Cardiac muscle cell (in vitro differentiated cells and primary cell): ENCODE results near the gene TP73. TPM values are rescaled to one million over a fixed set of nuclear protein-coding genes. Genes with fewer than 3 reads are reported as not detected.

Experiments
- DNase-seq, 2 donors: peaks; one replicate each; pipeline versions ENCODE4 v3.0.0 to v3.0.0-alpha.2; 2010 to 2017; ENCODE audit warnings: low read depth in 1 of 2, low spot score in 1 of 2
- H3K27ac ChIP-seq: fragments of 200-600 bp; sonication (generic); 2 replicates; pipeline ENCODE4 v1.5.1; 2016
- H3K27me3 ChIP-seq: fragments of 200-600 bp; sonication (generic); 2 replicates; pipeline ENCODE4 v1.6.0; 2016; ENCODE audit warnings: control low read depth
- H3K36me3 ChIP-seq: fragments of 200-600 bp; sonication (generic); 2 replicates; pipeline ENCODE4 v1.5.1; 2016; ENCODE audit warnings: control low read depth
- H3K4me1 ChIP-seq: fragments of 200-600 bp; sonication (generic); 2 replicates; pipeline ENCODE4 v1.8.1; 2017; ENCODE audit warnings: low read depth, mild to moderate bottlenecking, mixed run types
- H3K4me3 ChIP-seq: fragments of 200-600 bp; sonication (generic); 2 replicates; pipeline ENCODE4 v1.5.1; 2016; ENCODE audit warnings: mild to moderate bottlenecking
- H3K9me3 ChIP-seq: fragments of 200-600 bp; sonication (generic); 2 replicates; pipeline ENCODE4 v1.5.1; 2017; ENCODE audit warnings: low read depth, mild to moderate bottlenecking, control low read depth
- polyA plus RNA-seq: library from polyadenylated mRNA; unstranded; fragments of >200 nt; fragmentation: Nextera tagmentation; extraction: Ambion mirVana; gene quantifications from 2 replicates; pipeline ENCODE4 v1.2.1, GENCODE V29; 2016
- total RNA-seq: library from RNA; depleted of rRNA; stranded (reverse); fragments of >200 nt; gene quantifications from 2 replicates; pipeline ENCODE4 v1.2.3, GENCODE V29; 2016
- TF ChIP-seq, protein P1 (sequence below): IDR thresholded peaks from 2 replicates; pipeline ENCODE4 v1.5.1; 2012; ENCODE audit warnings: low read depth, mild to moderate bottlenecking, low read length

Gene TP73
- total and polyA plus RNA-seq, 2 experiments from 2014 or later, result 0.87 TPM; not detected in 1

- H3K4me3 ChIP-seq, result no peak overlapping the region
- peak in 1 of 2 donors; percentile 24 for DNase-seq
- H3K27me3 ChIP-seq, result no peaks in the 10 kb centered on the region
- peaks cover 8% of the 10 kb centered on the region for H3K36me3 ChIP-seq
- TF ChIP-seq, protein P1, sequence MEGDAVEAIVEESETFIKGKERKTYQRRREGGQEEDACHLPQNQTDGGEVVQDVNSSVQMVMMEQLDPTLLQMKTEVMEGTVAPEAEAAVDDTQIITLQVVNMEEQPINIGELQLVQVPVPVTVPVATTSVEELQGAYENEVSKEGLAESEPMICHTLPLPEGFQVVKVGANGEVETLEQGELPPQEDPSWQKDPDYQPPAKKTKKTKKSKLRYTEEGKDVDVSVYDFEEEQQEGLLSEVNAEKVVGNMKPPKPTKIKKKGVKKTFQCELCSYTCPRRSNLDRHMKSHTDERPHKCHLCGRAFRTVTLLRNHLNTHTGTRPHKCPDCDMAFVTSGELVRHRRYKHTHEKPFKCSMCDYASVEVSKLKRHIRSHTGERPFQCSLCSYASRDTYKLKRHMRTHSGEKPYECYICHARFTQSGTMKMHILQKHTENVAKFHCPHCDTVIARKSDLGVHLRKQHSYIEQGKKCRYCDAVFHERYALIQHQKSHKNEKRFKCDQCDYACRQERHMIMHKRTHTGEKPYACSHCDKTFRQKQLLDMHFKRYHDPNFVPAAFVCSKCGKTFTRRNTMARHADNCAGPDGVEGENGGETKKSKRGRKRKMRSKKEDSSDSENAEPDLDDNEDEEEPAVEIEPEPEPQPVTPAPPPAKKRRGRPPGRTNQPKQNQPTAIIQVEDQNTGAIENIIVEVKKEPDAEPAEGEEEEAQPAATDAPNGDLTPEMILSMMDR, result no peak
- H3K9me3 ChIP-seq, result no peaks in the 10 kb centered on the region
- H3K4me1 ChIP-seq, result no peaks in the 10 kb centered on the region
- no peak overlapping the region for H3K27ac ChIP-seq
These were observed 80.2 kb downstream of the TP73 start for GRCh38 chr1:3732434-3733093.

GRCh38 chr1:3733094-3733882, 81.0 kb downstream of the TP73 start:
- H3K27me3 ChIP-seq, result no peaks in the 10 kb centered on the region
- H3K27ac ChIP-seq, result no peak overlapping the region
- peaks cover 13% of the 10 kb centered on the region for H3K36me3 ChIP-seq
- no peaks in the 10 kb centered on the region for H3K4me1 ChIP-seq
- DNase-seq, result no peak
- no peaks in the 10 kb centered on the region for H3K9me3 ChIP-seq
- TF ChIP-seq, protein P1, result no peak
- no peak overlapping the region for H3K4me3 ChIP-seq

- TF ChIP-seq, protein P1, result no peak
- Histone ChIP-seq H3K27me3 (no peaks in the 10 kb centered on the region), H3K4me3 (no peak overlapping the region), H3K9me3 (no peaks in the 10 kb centered on the region), H3K27ac (no peak overlapping the region), H3K4me1 (no peaks in the 10 kb centered on the region), H3K36me3 (peaks cover 13% of the 10 kb centered on the region)
- no peak for DNase-seq
These were observed 81.7 kb downstream of the TP73 start for GRCh38 chr1:3733883-3734589.

GRCh38 chr1:3734602-3735001, 82.3 kb downstream of the TP73 start:
- H3K9me3 ChIP-seq, result no peaks in the 10 kb centered on the region
- no peak overlapping the region for H3K4me3 ChIP-seq
- no peaks in the 10 kb centered on the region for H3K27me3 ChIP-seq
- H3K27ac ChIP-seq, result no peak overlapping the region
- DNase-seq, result no peak
- H3K36me3 ChIP-seq, result peaks cover 13% of the 10 kb centered on the region
- TF ChIP-seq, protein P1, result no peak
- H3K4me1 ChIP-seq, result no peaks in the 10 kb centered on the region

DNA sequence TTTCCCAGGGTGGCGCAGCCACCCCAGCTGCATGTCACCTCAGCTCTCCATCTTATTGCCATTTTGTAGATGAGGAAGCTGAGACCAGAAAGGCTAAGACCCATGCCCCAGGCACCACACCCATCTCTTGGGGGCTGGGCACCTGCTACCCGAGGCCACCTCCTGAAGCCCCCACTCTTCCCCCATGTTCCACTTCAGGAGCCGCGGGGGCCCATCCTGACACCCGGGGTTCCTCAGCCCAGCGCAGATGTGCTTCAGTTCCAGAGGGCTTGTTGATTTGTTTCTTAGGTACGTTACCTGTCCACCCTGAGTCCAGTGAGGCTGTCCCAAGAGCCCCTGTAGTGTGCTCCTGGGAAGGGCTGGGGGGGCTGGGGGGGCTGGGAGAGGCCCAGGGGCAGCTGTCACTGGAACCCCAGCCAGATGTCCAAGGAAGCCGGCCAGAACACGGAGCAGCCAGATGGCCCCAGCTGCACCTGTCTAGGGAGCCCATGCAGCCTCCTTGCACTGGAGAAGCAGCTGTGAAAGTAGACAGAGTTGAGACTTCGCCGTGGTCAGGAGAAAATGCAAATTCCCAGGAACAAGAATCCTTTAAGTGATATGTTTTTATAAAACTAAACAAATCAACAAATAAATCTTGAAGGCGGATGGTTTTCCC, 82.8 kb downstream of the TP73 start:
- H3K4me3 ChIP-seq, result no peak overlapping the region
- no peaks in the 10 kb centered on the region for H3K27me3 ChIP-seq
- H3K36me3 ChIP-seq, result peaks cover 17% of the 10 kb centered on the region
- no peak overlapping the region for H3K27ac ChIP-seq
- no peaks in the 10 kb centered on the region for H3K9me3 ChIP-seq
- no peaks in the 10 kb centered on the region for H3K4me1 ChIP-seq
- TF ChIP-seq, protein P1, result no peak
- DNase-seq, result no peak
